OCI-LY3 (cell line): Measurements from ENCODE around the gene PRR30.
A peak's percentile ranks its signal among the peaks of the same experiment; 100 is the strongest.

Source experiments
- H2AFZ ChIP-seq: fragments of 200-600, 300-600 bp; shearing (Covaris generic); 2 replicates; pipeline ENCODE4 v1.6.0; 2014; ENCODE audit warnings: antibody characterized with exemption, low read depth, low read length
- H3K27ac ChIP-seq: fragments of 200-600, 300-600 bp; sonication (generic); 2 replicates; pipeline ENCODE4 v1.5.1; 2014; ENCODE audit warnings: mild to moderate bottlenecking, low read length, moderate library complexity, mixed read lengths
- H3K27me3 ChIP-seq: fragments of 200-600, 300-600 bp; sonication (generic); 2 replicates; pipeline ENCODE4 v1.6.1; 2014; ENCODE audit warnings: low read depth, low read length, mixed read lengths
- H3K36me3 ChIP-seq: fragments of 200-600, 300-600 bp; sonication (generic); replicated peaks from 2 replicates; pipeline ENCODE3; 2014; ENCODE audit warnings: low read depth, low read length, mixed read lengths
- H3K4me1 ChIP-seq: fragments of 300-600, 200-600 bp; sonication (generic); 2 replicates; pipeline ENCODE4 v1.6.1; 2014; ENCODE audit warnings: low read length, mixed read lengths
- H3K4me2 ChIP-seq: fragments of 200-600, 300-600 bp; sonication (generic); 2 replicates; pipeline ENCODE4 v1.6.1; 2014; ENCODE audit warnings: low read length, mixed read lengths
- H3K4me3 ChIP-seq: fragments of 300-600, 200-600 bp; sonication (generic); 2 replicates; pipeline ENCODE4 v1.5.1; 2014; ENCODE audit warnings: antibody characterized with exemption, mild to moderate bottlenecking, low read length, moderate library complexity
- H3K79me2 ChIP-seq: fragments of 300-600, 200-600 bp; shearing (Covaris generic); 2 replicates; pipeline ENCODE4 v1.6.1; 2014; ENCODE audit warnings: mild to moderate bottlenecking, low read length, mixed read lengths
- H3K9ac ChIP-seq: fragments of 300-600, 200-600 bp; shearing (Covaris generic); 2 replicates; pipeline ENCODE4 v1.6.0; 2014; ENCODE audit warnings: mild to moderate bottlenecking, low read length, moderate library complexity
- H3K9me3 ChIP-seq: fragments of 200-600, 300-600 bp; shearing (Covaris generic); 2 replicates; pipeline ENCODE4 v1.6.1; 2014; ENCODE audit warnings: low read length, mixed read lengths; ENCODE audit not compliant: insufficient read depth
- H4K20me1 ChIP-seq: fragments of 200-600, 300-600 bp; sonication (generic); 2 replicates; pipeline ENCODE4 v1.6.1; 2016; ENCODE audit warnings: low read length, mixed read lengths; ENCODE audit not compliant: insufficient read depth
- EZH2phosphoT487 ChIP-seq: fragments of 200-600 bp; shearing (Covaris generic); IDR thresholded peaks from 2 replicates; pipeline ENCODE4 v1.6.1; 2018; ENCODE audit warnings: antibody characterized with exemption, mixed run types, low read depth
- TF ChIP-seq, protein P1 (sequence below): fragments of 200-600, 300-600 bp; sonication (generic); IDR thresholded peaks from 2 replicates; pipeline ENCODE4 v1.5.1; 2014; ENCODE audit warnings: antibody characterized with exemption, low read length, low read depth

The PRR30 gene

DNA sequence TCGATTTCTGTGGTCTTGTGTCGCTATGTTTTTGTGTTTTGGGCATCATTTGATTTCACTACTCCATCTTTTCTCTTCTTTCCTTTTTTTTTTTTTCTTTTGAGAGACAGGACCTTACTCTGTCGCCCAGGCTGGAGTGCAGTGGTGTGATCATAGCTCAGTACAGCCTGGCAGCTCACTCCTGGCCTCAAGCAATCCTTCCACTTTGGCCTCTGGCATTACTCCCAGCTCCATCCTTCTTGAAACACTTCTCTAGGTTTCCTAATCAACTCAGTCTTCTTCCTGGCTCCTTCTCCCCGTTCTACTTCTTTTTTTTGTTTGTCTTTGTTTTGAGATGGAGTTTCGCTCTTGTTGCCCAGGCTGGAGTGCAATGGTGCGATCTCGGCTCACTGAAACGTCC lies 36.1 kb upstream of the PRR30 start:
- Histone ChIP-seq H3K4me1 (peaks cover 19% of the 10 kb centered on the region), H3K9me3 (no peaks in the 10 kb centered on the region), H3K9ac (no peak overlapping the region), H3K27me3 (peaks cover 18% of the 10 kb centered on the region), H3K36me3 (no peaks in the 10 kb centered on the region), H3K79me2 (no peaks in the 10 kb centered on the region), H4K20me1 (no peaks in the 10 kb centered on the region), H3K4me2 (no peak overlapping the region), H3K27ac (no peak overlapping the region), H3K4me3 (no peak overlapping the region), H2AFZ (no peak overlapping the region)
- TF ChIP-seq, protein P1, sequence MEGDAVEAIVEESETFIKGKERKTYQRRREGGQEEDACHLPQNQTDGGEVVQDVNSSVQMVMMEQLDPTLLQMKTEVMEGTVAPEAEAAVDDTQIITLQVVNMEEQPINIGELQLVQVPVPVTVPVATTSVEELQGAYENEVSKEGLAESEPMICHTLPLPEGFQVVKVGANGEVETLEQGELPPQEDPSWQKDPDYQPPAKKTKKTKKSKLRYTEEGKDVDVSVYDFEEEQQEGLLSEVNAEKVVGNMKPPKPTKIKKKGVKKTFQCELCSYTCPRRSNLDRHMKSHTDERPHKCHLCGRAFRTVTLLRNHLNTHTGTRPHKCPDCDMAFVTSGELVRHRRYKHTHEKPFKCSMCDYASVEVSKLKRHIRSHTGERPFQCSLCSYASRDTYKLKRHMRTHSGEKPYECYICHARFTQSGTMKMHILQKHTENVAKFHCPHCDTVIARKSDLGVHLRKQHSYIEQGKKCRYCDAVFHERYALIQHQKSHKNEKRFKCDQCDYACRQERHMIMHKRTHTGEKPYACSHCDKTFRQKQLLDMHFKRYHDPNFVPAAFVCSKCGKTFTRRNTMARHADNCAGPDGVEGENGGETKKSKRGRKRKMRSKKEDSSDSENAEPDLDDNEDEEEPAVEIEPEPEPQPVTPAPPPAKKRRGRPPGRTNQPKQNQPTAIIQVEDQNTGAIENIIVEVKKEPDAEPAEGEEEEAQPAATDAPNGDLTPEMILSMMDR, result no peak
- no peak for TF ChIP-seq EZH2phosphoT487

DNA sequence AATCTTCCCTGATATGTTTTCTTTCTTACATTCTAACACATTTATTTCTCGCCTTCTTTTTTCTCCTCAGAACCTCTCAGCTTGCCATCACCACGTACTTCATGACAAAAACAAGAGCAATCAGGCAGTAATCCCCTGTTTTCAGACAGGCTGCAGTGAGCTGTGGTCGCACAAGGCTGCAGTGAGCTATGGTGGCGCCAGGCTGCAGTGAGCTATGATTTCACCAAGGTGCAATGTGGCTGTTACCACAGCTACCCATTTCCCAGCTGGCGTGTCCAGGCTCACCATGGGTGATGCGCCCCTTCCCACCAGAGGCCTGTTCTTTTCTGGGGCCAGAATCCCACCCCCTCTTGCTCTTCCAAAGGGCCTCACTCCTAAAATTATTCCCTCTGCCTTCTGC lies 35.4 kb upstream of the PRR30 start:
- H3K9ac ChIP-seq, result no peak overlapping the region
- H3K79me2 ChIP-seq, result no peaks in the 10 kb centered on the region
- no peak overlapping the region for H3K4me3 ChIP-seq
- no peak overlapping the region for H3K4me2 ChIP-seq
- peak overlapping the region; percentile 9; the same call in 1 of the 2 replicates for H2AFZ ChIP-seq
- peaks cover 18% of the 10 kb centered on the region for H3K27me3 ChIP-seq
- H3K9me3 ChIP-seq, result no peaks in the 10 kb centered on the region
- no peak overlapping the region for H3K27ac ChIP-seq
- peaks cover 24% of the 10 kb centered on the region for H3K4me1 ChIP-seq
- TF ChIP-seq, protein P1, result no peak
- TF ChIP-seq EZH2phosphoT487, result no peak
- H4K20me1 ChIP-seq, result no peaks in the 10 kb centered on the region
- no peaks in the 10 kb centered on the region for H3K36me3 ChIP-seq

DNA sequence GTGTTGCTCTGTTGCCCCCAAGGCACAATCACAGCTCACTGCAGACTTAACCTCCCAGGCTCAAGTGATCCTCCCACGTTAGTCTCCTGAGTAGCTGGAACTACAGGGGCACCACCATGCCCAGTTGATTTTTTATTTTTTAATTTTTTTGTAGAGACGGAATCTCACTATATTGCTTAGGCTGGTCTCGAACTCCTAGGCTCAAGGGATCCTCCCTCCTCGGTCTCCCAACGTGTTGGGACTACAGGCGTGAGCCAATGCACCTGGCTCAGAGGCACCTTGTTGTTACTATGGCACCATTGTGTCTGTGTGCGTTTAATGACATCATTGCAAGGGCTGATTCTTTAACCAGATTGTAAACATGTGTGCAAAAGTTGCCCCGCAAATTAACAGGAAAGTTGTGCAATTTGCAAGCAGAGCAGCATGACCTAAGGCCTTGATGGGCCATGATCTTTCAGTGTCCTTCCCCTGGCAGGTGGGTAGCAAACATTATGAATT lies 32.2 kb upstream of the PRR30 start:
- Histone ChIP-seq H3K79me2 (no peaks in the 10 kb centered on the region), H3K9ac (no peak overlapping the region), H2AFZ (no peak overlapping the region), H3K4me2 (no peak overlapping the region), H3K27ac (no peak overlapping the region), H3K4me1 (peaks cover 24% of the 10 kb centered on the region), H3K27me3 (peaks cover 7% of the 10 kb centered on the region; the same call in 1 of the 2 replicates), H3K36me3 (no peaks in the 10 kb centered on the region), H4K20me1 (no peaks in the 10 kb centered on the region), H3K9me3 (no peaks in the 10 kb centered on the region), H3K4me3 (no peak overlapping the region)
- TF ChIP-seq, protein P1, result no peak

DNA sequence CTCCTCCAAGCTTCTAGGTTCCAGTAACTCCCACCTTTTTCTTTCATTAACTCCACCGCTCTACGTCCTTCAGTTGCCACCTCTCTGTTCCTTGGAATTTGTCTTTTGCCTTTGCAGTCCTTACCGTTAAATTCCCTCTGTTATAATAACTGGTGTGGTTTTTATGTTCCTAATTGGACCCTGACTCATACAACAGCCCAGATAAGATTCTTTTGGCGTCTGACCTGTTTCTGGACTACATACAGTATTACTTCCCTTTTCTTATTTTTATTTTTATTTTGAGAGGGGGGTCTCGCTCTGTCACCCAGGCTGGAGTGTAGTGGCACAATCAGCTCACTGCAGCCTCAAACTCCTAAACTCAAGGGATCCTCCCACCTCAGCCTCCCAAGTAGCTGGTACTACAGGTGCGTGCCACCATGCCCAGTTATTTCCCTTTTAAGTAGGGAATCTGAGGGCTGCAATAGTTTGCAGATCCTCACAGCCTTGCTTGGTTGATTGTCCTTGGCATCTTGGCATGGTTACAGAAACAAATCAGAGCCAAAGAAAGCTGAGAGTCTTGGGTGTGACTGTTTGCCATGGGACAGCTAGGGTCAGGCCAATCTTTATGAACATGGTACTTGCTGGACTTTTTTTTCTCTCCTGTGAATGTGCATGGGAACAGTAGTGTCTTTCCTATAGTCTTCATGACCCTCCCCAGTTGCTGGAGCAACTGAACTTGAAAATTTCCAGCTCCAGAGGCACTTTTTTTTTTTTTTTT lies 31.5 kb upstream of the PRR30 start:
- H3K27ac ChIP-seq, result no peak overlapping the region
- H3K79me2 ChIP-seq, result no peaks in the 10 kb centered on the region
- TF ChIP-seq, protein P1, result no peak
- no peak for TF ChIP-seq EZH2phosphoT487
- no peak overlapping the region for H3K4me3 ChIP-seq
- no peak overlapping the region for H3K9ac ChIP-seq
- H3K9me3 ChIP-seq, result no peaks in the 10 kb centered on the region
- H4K20me1 ChIP-seq, result no peaks in the 10 kb centered on the region
- H3K4me2 ChIP-seq, result peak overlapping the region; percentile 77
- H3K27me3 ChIP-seq, result peaks cover 7% of the 10 kb centered on the region; the same call in 1 of the 2 replicates
- no peaks in the 10 kb centered on the region for H3K36me3 ChIP-seq
- no peak overlapping the region for H2AFZ ChIP-seq
- H3K4me1 ChIP-seq, result peaks cover 24% of the 10 kb centered on the region
